ENCODE results near the gene EMCN.

EMCN gene

DNA sequence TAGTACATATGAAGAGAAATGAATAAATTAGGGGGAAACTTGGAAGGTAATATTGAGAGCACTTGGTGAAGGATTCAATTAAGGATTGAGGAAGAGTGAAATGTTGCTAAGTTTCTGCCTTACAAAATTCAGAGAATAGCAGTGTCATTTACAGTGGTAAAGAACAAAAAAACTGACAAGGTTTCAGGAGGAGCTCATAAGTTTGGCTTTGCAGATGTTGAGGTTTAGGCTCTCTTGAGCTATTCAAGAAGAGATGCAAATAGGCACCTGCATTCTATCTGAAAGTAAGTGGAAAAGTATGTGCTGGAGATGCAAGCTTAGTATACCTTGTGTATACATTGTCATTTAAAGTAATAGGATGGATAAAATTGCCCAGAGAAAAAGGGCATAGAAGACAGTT, 22.3 kb upstream of the EMCN start:
- no peak for TF ChIP-seq CTCF (IDR thresholded peaks at IDR 0.05)

DNA sequence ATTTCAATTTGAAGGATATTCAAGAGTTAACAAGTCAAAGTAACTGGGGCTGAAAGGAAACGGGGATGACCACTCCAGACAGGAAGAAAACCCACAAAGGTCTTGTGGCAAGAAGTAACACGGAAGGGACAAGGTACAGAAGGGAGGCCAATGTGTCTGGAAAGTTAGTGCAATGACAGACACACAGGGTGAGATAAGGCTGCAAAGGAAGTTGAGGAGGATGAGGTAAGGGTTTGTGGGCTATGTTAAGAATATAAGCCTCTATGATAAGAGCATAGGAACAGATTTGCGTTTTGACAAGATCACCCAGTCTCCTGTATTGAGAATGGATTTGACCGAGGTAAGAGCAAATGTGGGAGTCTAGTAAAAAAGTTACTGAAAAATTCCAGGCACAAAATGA, 21.9 kb upstream of the EMCN start:
- TF ChIP-seq CTCF (IDR thresholded peaks at IDR 0.05): no peak

- no peak for TF ChIP-seq CTCF (IDR thresholded peaks at IDR 0.05)
These were observed 15.9 kb upstream of the EMCN start for GRCh38 chr4:100533741-100534140.

GRCh38 chr4:100525686-100526085, 7.9 kb upstream of the EMCN start:
- TF ChIP-seq CTCF (IDR thresholded peaks at IDR 0.05): no peak

- TF ChIP-seq CTCF (IDR thresholded peaks at IDR 0.05): no peak
These were observed 1.4 kb upstream of the EMCN start for GRCh38 chr4:100519205-100519604.

DNA sequence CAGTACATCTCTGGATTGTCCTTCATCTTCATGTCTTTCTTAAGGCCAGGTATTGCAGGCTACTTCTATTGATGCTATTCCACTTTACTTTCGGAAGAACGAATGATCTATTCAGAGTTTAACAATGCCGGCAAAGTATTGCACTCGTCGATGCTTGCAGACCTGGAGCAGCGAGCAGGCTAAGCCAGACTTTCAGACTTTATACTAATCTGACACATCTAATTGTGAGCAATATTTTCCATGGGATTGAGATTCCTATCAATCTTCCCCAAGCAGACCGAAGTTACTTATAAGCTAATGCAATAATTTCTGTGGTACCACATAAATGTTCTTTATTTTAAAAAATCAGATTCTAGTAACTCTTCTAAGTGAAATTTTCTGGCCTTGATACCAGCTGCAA, 1.6 kb downstream of the EMCN start:
- no peak for TF ChIP-seq CTCF (IDR thresholded peaks at IDR 0.05)

GRCh38 chr4:100511896-100512295, 5.9 kb downstream of the EMCN start:
- no peak for TF ChIP-seq CTCF (IDR thresholded peaks at IDR 0.05)

- no peak for TF ChIP-seq CTCF (IDR thresholded peaks at IDR 0.05)
These were observed 7.3 kb downstream of the EMCN start for GRCh38 chr4:100510551-100510950.
